Measurements from ENCODE around the gene CAPN7.
A peak's percentile ranks its signal among the peaks of the same experiment; 100 is the strongest.

CAPN7 gene

DNA sequence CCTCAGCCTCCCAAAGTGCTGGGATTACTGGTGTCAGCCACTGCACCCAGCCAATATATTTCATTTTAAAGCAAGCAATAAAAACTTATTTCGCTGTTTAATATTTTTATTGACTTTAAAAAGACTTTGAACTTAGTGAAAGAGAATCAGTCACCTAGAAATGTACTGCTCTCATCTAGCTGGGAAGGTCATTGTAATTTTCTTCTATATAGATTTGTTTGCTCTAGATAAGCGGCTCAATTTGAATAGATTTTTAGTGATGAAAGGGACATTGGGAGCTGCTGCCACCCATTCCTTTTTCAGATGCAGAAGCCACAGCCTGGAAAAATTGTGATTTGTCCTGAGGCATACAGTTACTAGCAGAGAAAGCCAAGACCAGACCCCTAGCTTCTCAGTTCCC, 40.1 kb downstream of the CAPN7 start:
- DNase-seq (ENCODE audit: low read depth) = no peak

- DNase-seq (ENCODE audit: low read depth) = no peak
Observed at GRCh38 chr3:15253023-15253697, 47.1 kb downstream of the CAPN7 start.

GRCh38 chr3:15255215-15255614, 49.2 kb downstream of the CAPN7 start:
- no peak for DNase-seq (ENCODE audit: low read depth)

GRCh38 chr3:15256861-15257341, 50.9 kb downstream of the CAPN7 start:
- no peak for DNase-seq (ENCODE audit: low read depth)

DNA sequence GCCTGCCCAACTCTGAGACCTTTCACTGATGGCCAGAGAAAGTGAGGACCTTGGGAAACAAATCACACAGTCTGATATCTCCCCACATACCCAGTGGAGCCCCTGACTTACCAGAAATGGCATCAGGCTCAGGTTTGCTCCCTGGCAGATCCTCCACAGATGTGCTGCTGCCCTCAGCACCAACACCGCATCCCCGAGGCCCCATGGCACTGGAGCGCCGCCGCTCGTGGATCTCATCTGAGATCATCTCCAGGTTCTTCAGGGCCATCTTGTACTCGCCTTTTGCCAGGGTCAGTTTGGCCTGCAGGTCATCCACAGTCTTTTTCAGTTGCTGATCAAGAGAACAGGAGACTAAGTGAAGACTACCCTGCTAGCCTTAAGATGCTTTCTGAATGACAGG, 52.7 kb downstream of the CAPN7 start:
- DNase-seq (ENCODE audit: low read depth) = no peak

DNA sequence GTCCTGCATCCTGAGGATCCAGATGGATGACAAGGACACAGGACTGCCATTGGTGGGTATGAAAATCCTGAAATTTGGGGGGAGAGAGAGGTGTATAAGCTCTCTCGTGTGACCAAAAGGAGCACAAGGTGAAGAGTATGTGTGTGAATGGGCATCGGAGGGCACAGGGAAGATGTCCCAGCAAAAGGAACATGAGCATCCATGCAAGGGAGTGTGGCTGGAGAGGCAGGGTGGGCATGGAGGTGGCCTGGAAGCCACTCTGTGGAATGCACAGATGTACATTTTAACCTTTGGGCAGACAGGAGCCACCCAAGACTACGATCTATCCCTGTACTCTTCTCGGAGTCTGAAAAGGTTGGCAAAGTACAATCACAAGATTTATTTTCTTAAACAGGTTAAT, 54.5 kb downstream of the CAPN7 start:
- no peak for DNase-seq (ENCODE audit: low read depth)

DNA sequence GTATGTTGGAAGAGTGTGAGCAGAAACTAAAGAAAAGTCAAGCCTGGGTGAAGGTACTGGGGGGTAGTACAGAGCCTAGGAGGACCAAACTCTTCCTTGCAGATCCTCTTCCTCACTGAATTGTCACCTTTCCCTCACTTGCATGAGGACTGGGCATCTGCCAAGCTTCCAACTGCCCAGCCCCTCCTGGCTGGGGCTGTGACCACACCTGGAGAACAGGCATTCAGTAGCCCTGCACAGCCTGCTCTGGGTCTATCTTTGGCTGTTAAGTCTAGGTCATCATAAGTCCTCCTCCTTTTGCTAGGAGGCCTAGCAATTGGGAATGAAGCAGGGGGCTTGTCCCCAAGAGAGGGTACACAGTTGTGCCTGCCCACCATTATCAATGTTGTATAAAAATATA, 55.2 kb downstream of the CAPN7 start:
- DNase-seq (ENCODE audit: low read depth) = no peak

DNA sequence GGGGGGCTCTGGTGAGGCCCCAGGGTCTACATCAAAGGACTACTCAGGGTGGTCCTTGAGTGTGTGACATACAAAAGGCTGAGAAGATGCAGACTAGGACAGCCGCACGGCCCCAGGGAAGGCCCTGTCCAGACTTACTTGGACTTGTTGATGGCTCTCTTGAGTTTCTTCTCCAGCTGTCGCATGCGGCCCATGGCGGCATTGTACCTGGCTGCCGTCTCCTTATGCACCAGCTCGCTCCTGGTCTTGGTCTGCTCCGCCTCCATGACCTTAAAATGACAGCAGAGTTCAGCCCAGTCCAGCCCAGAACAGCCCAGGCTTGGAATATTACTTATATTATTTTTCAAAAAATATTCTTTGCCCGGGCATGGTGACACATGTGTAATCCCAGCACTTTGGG, 56.0 kb downstream of the CAPN7 start:
- DNase-seq (ENCODE audit: low read depth) = no peak

DNA sequence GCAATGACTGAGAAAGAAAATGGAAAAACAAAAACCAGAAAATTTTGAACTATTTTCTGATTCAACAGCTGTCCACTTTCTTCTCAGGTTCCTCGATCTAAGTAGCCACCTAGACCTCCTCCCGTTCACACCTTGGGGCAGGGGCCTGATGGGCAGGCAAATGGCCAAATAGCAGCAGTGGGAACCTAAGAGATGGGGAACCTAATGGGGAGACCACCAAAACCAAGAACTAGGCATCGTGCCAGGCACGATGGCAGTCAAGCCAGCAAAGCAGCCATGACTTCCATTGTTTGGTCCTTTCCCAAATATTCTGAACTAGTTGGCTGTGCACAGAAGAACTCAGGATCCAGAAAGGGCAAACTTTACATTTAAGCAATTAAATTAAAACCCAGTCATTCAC, 57.1 kb downstream of the CAPN7 start:
- DNase-seq (ENCODE audit: low read depth) = no peak

GRCh38 chr3:15263926-15264325, 57.9 kb downstream of the CAPN7 start:
- DNase-seq (ENCODE audit: low read depth) = no peak

DNA sequence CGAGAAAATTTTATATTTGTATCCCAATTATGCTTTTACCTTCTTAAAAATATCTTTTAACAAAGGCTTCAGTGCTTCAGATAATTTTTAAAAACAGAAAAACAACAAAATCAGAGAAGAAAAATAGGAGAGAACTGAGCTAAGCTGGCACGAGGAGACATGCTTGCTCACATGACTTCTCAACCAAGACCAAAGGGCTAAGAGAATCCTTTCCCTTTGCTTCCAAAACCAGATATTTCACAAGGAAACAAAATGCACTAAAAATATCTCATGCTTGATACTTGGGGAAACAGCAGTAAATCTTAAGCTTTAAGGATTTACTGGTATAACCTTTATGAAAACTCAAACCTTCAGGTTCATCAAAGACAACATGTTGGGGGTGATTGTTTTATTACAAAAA, 58.4 kb downstream of the CAPN7 start:
- no peak for DNase-seq (ENCODE audit: low read depth)

GRCh38 chr3:15265655-15266509, 59.8 kb downstream of the CAPN7 start:
- DNase-seq (ENCODE audit: low read depth) = no peak

- no peak for DNase-seq (ENCODE audit: low read depth)
Observed at GRCh38 chr3:15266510-15267376, 60.7 kb downstream of the CAPN7 start.

DNA sequence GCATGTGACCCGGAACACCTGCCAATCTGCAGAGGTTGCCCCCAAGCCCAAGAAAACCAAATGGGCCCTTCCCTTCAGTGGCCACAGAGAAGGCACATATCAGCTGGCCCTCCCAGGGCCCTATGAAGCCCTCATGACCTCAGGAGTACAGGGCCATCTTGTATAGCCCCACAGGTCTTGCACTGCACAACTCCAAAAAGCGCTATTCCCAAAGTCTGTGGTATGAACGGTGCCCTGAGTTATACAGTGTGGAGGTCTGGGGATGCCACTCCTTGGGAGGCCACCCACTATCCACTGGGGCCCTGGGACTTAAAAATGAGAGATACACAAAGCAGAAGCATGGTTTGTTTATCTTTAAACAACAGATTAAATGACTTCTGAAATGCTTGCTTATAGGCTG, 61.5 kb downstream of the CAPN7 start:
- DNase-seq (ENCODE audit: low read depth) = no peak

DNA sequence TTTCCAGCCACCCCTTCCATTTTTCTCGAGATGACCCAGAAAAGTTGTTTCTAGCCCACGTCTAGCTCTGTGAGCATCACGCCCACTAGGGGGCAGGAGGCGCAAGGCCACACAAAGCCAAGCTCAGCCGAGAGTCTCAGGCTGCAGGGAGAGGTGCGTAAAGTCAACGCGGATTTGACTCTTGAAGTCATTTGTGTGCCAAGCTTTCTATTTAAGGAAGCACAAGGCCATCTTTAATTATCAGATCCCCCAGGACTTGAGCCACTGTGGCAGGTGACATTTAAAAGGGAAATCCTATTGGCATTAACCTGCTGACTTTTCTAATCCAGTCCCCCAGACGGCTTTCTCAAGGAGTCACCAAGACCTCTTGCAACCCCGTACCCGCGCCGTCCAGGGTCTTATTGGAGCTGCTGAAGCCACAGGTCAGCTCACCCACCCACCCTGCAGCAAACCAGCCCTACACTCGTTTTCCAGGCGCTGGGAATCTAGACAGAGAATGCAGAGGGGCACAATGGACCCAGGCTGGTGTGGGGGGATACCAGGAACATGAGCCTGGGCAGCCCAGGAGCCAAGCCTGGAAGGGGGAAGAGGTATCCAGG, 62.1 kb downstream of the CAPN7 start:
- DNase-seq (ENCODE audit: low read depth) = peak; percentile 44

- DNase-seq (ENCODE audit: low read depth) = peak; percentile 90
Observed at GRCh38 chr3:15269091-15269989, 63.3 kb downstream of the CAPN7 start.

GRCh38 chr3:15271030-15271429, 65.0 kb downstream of the CAPN7 start:
- no peak for DNase-seq (ENCODE audit: low read depth)

- DNase-seq (ENCODE audit: low read depth) = no peak
Observed at GRCh38 chr3:15271785-15272381, 65.8 kb downstream of the CAPN7 start.

- DNase-seq (ENCODE audit: low read depth) = no peak
Observed at GRCh38 chr3:15272426-15273196, 66.6 kb downstream of the CAPN7 start.

- no peak for DNase-seq (ENCODE audit: low read depth)
Observed at GRCh38 chr3:15273227-15273626, 67.2 kb downstream of the CAPN7 start.

Measured in non-pigmented ciliary epithelial cell (primary cell).